ENCODE measurements around the gene CTR9. TPM values are rescaled to one million over a fixed set of nuclear protein-coding genes. Genes with fewer than 3 reads are reported as not detected.

Gene CTR9
- total RNA-seq, 3 donors from 2014 or later (not counting 1 experiment from before 2014, with no cell fraction given), result 30.6 to 47.3 (median 38.0) TPM

GRCh38 chr11:10792385-10793068 lies 41.5 kb downstream of the CTR9 start:
- no peaks in the 10 kb centered on the region for H3K9me3 ChIP-seq (ENCODE audit: control insufficient read depth, insufficient read depth, low read length)
- H3K9me3 Mint-ChIP-seq, result no peaks in the 10 kb centered on the region

DNA sequence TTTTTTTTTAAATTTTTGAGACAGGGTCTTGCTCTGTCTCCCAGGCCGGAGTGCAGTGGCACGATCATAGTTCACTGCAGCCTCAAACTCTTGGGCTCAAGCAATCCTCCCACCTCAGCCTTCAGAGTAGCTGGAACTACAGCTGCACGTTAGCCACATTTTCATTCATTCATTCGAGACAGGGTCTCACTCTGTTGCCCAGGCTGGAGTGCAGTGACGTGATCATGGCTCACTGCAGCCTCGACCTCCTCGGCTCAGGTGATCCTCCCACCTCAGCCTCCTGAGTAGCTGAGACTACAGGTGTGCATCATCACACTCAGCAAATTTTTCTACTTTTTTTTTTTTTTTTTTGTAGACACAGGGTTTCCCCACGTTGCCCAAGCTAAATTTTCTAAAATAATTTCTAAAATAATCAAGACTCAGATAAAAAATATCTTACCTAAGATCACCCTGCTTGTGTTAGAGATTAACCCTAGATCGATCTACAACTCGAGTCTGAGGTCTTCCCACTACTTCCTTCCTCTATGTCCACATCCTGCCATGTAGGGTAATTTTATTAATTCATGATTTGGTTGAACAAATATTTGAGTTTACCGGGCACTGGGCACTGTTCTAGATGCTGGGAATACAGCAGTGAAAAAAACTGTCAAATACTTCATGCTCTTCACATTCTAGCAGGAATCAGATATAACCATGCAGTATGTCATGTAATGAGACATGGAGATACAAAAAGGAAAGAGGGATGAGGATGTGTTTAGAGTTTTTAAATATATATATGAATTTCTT lies 42.6 kb downstream of the CTR9 start:
- Histone ChIP-seq H3K9me3 (ENCODE audit: control insufficient read depth, insufficient read depth, low read length) (no peaks in the 10 kb centered on the region), H3K4me3 (ENCODE audit: low read length) (no peak overlapping the region), H3K27ac (ENCODE audit: low read length) (no peak overlapping the region), H3K27me3 (ENCODE audit: control insufficient read depth, insufficient read depth, low read length) (peaks cover 2% of the 10 kb centered on the region), H3K4me1 (ENCODE audit: control insufficient read depth, insufficient read depth, low read length) (peaks cover 14% of the 10 kb centered on the region), H3K36me3 (ENCODE audit: control insufficient read depth, insufficient read depth, low read length) (peaks cover 26% of the 10 kb centered on the region)
- peaks cover 8 to 14% of the 10 kb centered on the region in 2 donors for H3K27me3 Mint-ChIP-seq (ENCODE audit: low read depth in 2 of 2)
- H3K27ac Mint-ChIP-seq, result no peak overlapping the region
- no peak overlapping the region for H3K4me3 Mint-ChIP-seq
- intact Hi-C loops (cut with micrococcal nuclease), result loop anchor here (5.0 kb wide), 1 partner anchor 994 kb away; no protein-coding TSS in a partner anchor
- DNase-seq (no peak), ATAC-seq (no peak)
- H3K4me1 Mint-ChIP-seq, result peaks cover 28 to 30% of the 10 kb centered on the region in 2 donors
- no peaks in the 10 kb centered on the region for H3K9me3 Mint-ChIP-seq
- TF ChIP-seq, protein P1, sequence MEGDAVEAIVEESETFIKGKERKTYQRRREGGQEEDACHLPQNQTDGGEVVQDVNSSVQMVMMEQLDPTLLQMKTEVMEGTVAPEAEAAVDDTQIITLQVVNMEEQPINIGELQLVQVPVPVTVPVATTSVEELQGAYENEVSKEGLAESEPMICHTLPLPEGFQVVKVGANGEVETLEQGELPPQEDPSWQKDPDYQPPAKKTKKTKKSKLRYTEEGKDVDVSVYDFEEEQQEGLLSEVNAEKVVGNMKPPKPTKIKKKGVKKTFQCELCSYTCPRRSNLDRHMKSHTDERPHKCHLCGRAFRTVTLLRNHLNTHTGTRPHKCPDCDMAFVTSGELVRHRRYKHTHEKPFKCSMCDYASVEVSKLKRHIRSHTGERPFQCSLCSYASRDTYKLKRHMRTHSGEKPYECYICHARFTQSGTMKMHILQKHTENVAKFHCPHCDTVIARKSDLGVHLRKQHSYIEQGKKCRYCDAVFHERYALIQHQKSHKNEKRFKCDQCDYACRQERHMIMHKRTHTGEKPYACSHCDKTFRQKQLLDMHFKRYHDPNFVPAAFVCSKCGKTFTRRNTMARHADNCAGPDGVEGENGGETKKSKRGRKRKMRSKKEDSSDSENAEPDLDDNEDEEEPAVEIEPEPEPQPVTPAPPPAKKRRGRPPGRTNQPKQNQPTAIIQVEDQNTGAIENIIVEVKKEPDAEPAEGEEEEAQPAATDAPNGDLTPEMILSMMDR (IDR thresholded peaks at IDR 0.05), result no peak
- WGBS (ENCODE audit: insufficient coverage), result 67% methylated on average over 8 of the region's 11 CpGs
- peaks cover 14% of the 10 kb centered on the region for H3K36me3 Mint-ChIP-seq

More at GRCh38 chr11:10792385-10793068, 41.5 kb downstream of the CTR9 start:
- Histone ChIP-seq H3K27me3 (ENCODE audit: control insufficient read depth, insufficient read depth, low read length) (peaks cover 2% of the 10 kb centered on the region), H3K27ac (ENCODE audit: low read length) (no peak overlapping the region), H3K4me3 (ENCODE audit: low read length) (no peak overlapping the region), H3K36me3 (ENCODE audit: control insufficient read depth, insufficient read depth, low read length) (peaks cover 15% of the 10 kb centered on the region), H3K4me1 (ENCODE audit: control insufficient read depth, insufficient read depth, low read length) (peaks cover 14% of the 10 kb centered on the region)
- peak; percentile 91 to 97 (median 95) for ATAC-seq
- Mint-ChIP-seq H3K4me3 (no peak overlapping the region), H3K4me1 (peaks cover 27 to 28% of the 10 kb centered on the region in 2 donors), H3K36me3 (peaks cover 6% of the 10 kb centered on the region), H3K27ac (no peak overlapping the region), H3K27me3 (ENCODE audit: low read depth in 2 of 2) (peaks cover 8 to 14% of the 10 kb centered on the region in 2 donors)
- intact Hi-C loops (cut with micrococcal nuclease), result loop anchor here (1.0 to 5.0 kb wide), 2 partner anchors 230 to 995 kb away; no protein-coding TSS in a partner anchor
- TF ChIP-seq, protein P1 (IDR thresholded peaks at IDR 0.05), result peak; percentile 96
- DNase-seq, result peak; percentile 82 to 89
- WGBS (ENCODE audit: insufficient coverage), result 13% methylated on average over 24 of the region's 24 CpGs

- peaks cover 2% of the 10 kb centered on the region for H3K27me3 ChIP-seq (ENCODE audit: control insufficient read depth, insufficient read depth, low read length)
- peak in 1 of 2 donors; percentile 20 for DNase-seq
- H3K27ac ChIP-seq (ENCODE audit: low read length), result no peak overlapping the region
- Mint-ChIP-seq H3K9me3 (no peaks in the 10 kb centered on the region), H3K27ac (peak overlapping the region in 1 of 2 donors; percentile 24), H3K36me3 (peaks cover 39% of the 10 kb centered on the region), H3K27me3 (ENCODE audit: low read depth in 2 of 2) (peaks cover 8 to 11% of the 10 kb centered on the region in 2 donors), H3K4me1 (peaks cover 51 to 52% of the 10 kb centered on the region in 2 donors), H3K4me3 (no peak overlapping the region)
- H3K4me1 ChIP-seq (ENCODE audit: control insufficient read depth, insufficient read depth, low read length), result peaks cover 14% of the 10 kb centered on the region
- TF ChIP-seq, protein P1 (IDR thresholded peaks at IDR 0.05), result no peak
- intact Hi-C loops (cut with micrococcal nuclease), result no loop called here
- 94% methylated on average over 2 of the region's 2 CpGs for WGBS (ENCODE audit: insufficient coverage)
- no peaks in the 10 kb centered on the region for H3K9me3 ChIP-seq (ENCODE audit: control insufficient read depth, insufficient read depth, low read length)
- peaks cover 52% of the 10 kb centered on the region for H3K36me3 ChIP-seq (ENCODE audit: control insufficient read depth, insufficient read depth, low read length)
- H3K4me3 ChIP-seq (ENCODE audit: low read length), result no peak overlapping the region
- ATAC-seq, result no peak
Observed at GRCh38 chr11:10796191-10796590, 45.1 kb downstream of the CTR9 start.
